Astrocyte (in vitro differentiated cells and primary cell): ENCODE data around the gene YEATS4. TPM values are rescaled to one million over a fixed set of nuclear protein-coding genes. Genes with fewer than 3 reads are reported as not detected.

Experiments used
- DNase-seq: peaks from one replicate; pipeline ENCODE4 v3.0.0-alpha.2; 2010; ENCODE audit warnings: low read depth
- FAIRE-seq: peaks from 2 replicates; lab custom pipeline; 2011; peaks lifted over from hg19 to GRCh38; lab: Jason Lieb, UNC
- H2AFZ ChIP-seq: 2 replicates; pipeline ENCODE4 v1.6.0; 2012; ENCODE audit warnings: low read depth, low read length, inconsistent platforms
- H3K27ac ChIP-seq: 2 replicates; pipeline ENCODE4 v1.5.1; 2011; ENCODE audit warnings: low read depth, low read length, inconsistent platforms
- H3K27me3 ChIP-seq: 2 replicates; pipeline ENCODE4 v1.6.0; 2011; ENCODE audit warnings: low read length, inconsistent platforms; ENCODE audit not compliant: insufficient read depth
- H3K36me3 ChIP-seq: 2 replicates; pipeline ENCODE4 v1.5.1; 2011; ENCODE audit warnings: low read length, inconsistent platforms; ENCODE audit not compliant: insufficient read depth
- H3K4me1 ChIP-seq: 2 replicates; pipeline ENCODE4 v1.5.1; 2011; ENCODE audit warnings: low read length, inconsistent platforms; ENCODE audit not compliant: insufficient read depth
- H3K4me2 ChIP-seq: 2 replicates; pipeline ENCODE4 v1.6.0; 2012; ENCODE audit warnings: low read length, inconsistent platforms
- H3K4me3 ChIP-seq: 2 replicates; pipeline ENCODE4 v1.5.1; 2011; ENCODE audit warnings: low read depth, mild to moderate bottlenecking, low read length, inconsistent platforms; ENCODE audit not compliant: insufficient read depth
- H3K79me2 ChIP-seq: 2 replicates; pipeline ENCODE4 v1.6.0; 2012; ENCODE audit warnings: mild to moderate bottlenecking, low read length, inconsistent platforms; ENCODE audit not compliant: insufficient read depth
- H3K9ac ChIP-seq: 2 replicates; pipeline ENCODE4 v1.6.0; 2012; ENCODE audit warnings: mild to moderate bottlenecking, low read length, inconsistent platforms
- H3K9me3 ChIP-seq: 2 replicates; pipeline ENCODE4 v1.5.1; 2012; ENCODE audit warnings: low read depth, mild to moderate bottlenecking, low read length, inconsistent platforms; ENCODE audit not compliant: insufficient read depth
- H4K20me1 ChIP-seq: 2 replicates; pipeline ENCODE4 v1.6.0; 2012; ENCODE audit warnings: low read length, inconsistent platforms; ENCODE audit not compliant: insufficient read depth
- H3K27ac Mint-ChIP-seq: one replicate; pipeline ENCODE4 v1.8.0; 2021; ENCODE audit warnings: mild to moderate bottlenecking, mixed read lengths; ENCODE audit not compliant: unreplicated experiment
- H3K27me3 Mint-ChIP-seq: one replicate; pipeline ENCODE4 v1.8.0; 2021; ENCODE audit warnings: low read depth, mixed read lengths; ENCODE audit not compliant: unreplicated experiment
- H3K36me3 Mint-ChIP-seq: one replicate; pipeline ENCODE4 v1.8.0; 2021; ENCODE audit warnings: low read depth, mixed read lengths; ENCODE audit not compliant: unreplicated experiment
- H3K4me1 Mint-ChIP-seq: one replicate; pipeline ENCODE4 v1.8.0; 2021; ENCODE audit warnings: low read depth, mixed read lengths; ENCODE audit not compliant: unreplicated experiment
- H3K4me3 Mint-ChIP-seq: one replicate; pipeline ENCODE4 v1.8.0; 2021; ENCODE audit warnings: mild to moderate bottlenecking, moderate library complexity, mixed read lengths; ENCODE audit not compliant: unreplicated experiment
- H3K9me3 Mint-ChIP-seq: one replicate; pipeline ENCODE4 v1.8.0; 2021; ENCODE audit warnings: mild to moderate bottlenecking, mixed read lengths; ENCODE audit not compliant: unreplicated experiment
- EZH2 ChIP-seq: IDR thresholded peaks from 2 replicates; pipeline ENCODE4 v1.6.1; 2012; ENCODE audit warnings: mild to moderate bottlenecking, low read length, inconsistent platforms; ENCODE audit not compliant: insufficient read depth
- total RNA-seq: library from RNA; stranded (reverse); gene quantifications from 2 replicates; pipeline ENCODE4 v1.2.1, GENCODE V29; 2021
- TF ChIP-seq, protein P1 (sequence below): IDR thresholded peaks from 2 replicates; pipeline ENCODE4 v1.5.1; 2011; ENCODE audit warnings: low read depth, mild to moderate bottlenecking, inconsistent platforms, low read length, moderate library complexity; ENCODE audit not compliant: insufficient read depth

YEATS4 gene
- total RNA-seq, 1 donor from 2014 or later = 11.6 TPM

- H3K4me1 ChIP-seq = no peaks in the 10 kb centered on the region
- no peak for TF ChIP-seq EZH2
- TF ChIP-seq, protein P1, sequence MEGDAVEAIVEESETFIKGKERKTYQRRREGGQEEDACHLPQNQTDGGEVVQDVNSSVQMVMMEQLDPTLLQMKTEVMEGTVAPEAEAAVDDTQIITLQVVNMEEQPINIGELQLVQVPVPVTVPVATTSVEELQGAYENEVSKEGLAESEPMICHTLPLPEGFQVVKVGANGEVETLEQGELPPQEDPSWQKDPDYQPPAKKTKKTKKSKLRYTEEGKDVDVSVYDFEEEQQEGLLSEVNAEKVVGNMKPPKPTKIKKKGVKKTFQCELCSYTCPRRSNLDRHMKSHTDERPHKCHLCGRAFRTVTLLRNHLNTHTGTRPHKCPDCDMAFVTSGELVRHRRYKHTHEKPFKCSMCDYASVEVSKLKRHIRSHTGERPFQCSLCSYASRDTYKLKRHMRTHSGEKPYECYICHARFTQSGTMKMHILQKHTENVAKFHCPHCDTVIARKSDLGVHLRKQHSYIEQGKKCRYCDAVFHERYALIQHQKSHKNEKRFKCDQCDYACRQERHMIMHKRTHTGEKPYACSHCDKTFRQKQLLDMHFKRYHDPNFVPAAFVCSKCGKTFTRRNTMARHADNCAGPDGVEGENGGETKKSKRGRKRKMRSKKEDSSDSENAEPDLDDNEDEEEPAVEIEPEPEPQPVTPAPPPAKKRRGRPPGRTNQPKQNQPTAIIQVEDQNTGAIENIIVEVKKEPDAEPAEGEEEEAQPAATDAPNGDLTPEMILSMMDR = no peak
- H3K27ac ChIP-seq = no peak overlapping the region
- no peaks in the 10 kb centered on the region for H3K9me3 ChIP-seq
- Mint-ChIP-seq H3K36me3 (no peaks in the 10 kb centered on the region), H3K9me3 (peaks cover 2% of the 10 kb centered on the region), H3K4me1 (peaks cover 13% of the 10 kb centered on the region), H3K27ac (no peak overlapping the region), H3K27me3 (no peaks in the 10 kb centered on the region), H3K4me3 (no peak overlapping the region)
- no peaks in the 10 kb centered on the region for H3K27me3 ChIP-seq
- no peak overlapping the region for H3K4me2 ChIP-seq
- H3K9ac ChIP-seq = no peak overlapping the region
- H3K4me3 ChIP-seq = no peak overlapping the region
- FAIRE-seq (no peak), DNase-seq (no peak)
- no peaks in the 10 kb centered on the region for H3K79me2 ChIP-seq
- H2AFZ ChIP-seq = no peak overlapping the region
- no peaks in the 10 kb centered on the region for H4K20me1 ChIP-seq
- no peaks in the 10 kb centered on the region for H3K36me3 ChIP-seq
Measured at GRCh38 chr12:69428351-69429073, 69.0 kb downstream of the YEATS4 start.

DNA sequence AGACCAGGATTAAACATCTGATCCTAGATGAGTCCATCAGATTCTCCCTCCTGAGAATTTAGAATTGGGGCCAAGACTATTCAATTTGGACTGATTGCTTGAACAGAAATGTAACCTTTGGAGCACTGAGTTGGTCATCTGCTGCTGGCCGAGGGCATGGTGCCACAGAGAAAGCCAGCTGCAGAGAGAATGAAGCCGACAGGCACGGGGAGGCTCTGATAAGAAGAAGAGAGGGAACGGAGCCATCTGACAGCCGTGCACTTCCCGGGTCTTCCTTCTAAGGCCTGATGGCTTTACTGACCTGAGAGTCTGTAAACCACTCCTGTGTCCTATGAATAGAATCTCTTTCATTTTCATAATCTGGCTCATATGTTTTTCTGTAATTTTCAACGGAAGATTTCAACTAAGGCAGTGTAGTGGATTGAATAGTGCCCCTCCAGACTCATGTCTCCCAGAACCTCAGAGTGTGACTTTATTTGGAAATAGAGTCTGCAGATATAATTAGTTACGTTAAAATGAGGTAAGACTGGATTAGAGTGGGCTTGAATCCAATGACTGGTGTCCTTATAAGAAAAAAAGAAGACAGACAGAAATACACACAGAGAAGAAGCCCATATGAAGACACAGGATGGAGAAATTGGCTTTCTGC is 71.5 kb downstream of the YEATS4 start:
- H3K4me1 Mint-ChIP-seq = peaks cover 1% of the 10 kb centered on the region
- TF ChIP-seq, protein P1 = no peak
- no peak for TF ChIP-seq EZH2
- no peaks in the 10 kb centered on the region for H4K20me1 ChIP-seq
- H3K4me3 Mint-ChIP-seq = no peak overlapping the region
- no peaks in the 10 kb centered on the region for H3K79me2 ChIP-seq
- no peak for DNase-seq
- no peak overlapping the region for H2AFZ ChIP-seq
- no peaks in the 10 kb centered on the region for H3K27me3 ChIP-seq
- H3K4me3 ChIP-seq = no peak overlapping the region
- H3K36me3 ChIP-seq = no peaks in the 10 kb centered on the region
- no peaks in the 10 kb centered on the region for H3K9me3 ChIP-seq
- H3K9me3 Mint-ChIP-seq = no peaks in the 10 kb centered on the region
- H3K4me2 ChIP-seq = no peak overlapping the region
- no peak overlapping the region for H3K27ac Mint-ChIP-seq
- no peak overlapping the region for H3K9ac ChIP-seq
- no peak for FAIRE-seq
- no peak overlapping the region for H3K27ac ChIP-seq
- H3K27me3 Mint-ChIP-seq = peaks cover 2% of the 10 kb centered on the region
- no peaks in the 10 kb centered on the region for H3K4me1 ChIP-seq
- H3K36me3 Mint-ChIP-seq = no peaks in the 10 kb centered on the region
